ENCODE measurements around the gene TPRA1. TPM values are rescaled to one million over a fixed set of nuclear protein-coding genes. Genes with fewer than 3 reads are reported as not detected.

The TPRA1 gene
- total RNA-seq, 1 experiment from 2014 or later: 20.0 TPM

DNA sequence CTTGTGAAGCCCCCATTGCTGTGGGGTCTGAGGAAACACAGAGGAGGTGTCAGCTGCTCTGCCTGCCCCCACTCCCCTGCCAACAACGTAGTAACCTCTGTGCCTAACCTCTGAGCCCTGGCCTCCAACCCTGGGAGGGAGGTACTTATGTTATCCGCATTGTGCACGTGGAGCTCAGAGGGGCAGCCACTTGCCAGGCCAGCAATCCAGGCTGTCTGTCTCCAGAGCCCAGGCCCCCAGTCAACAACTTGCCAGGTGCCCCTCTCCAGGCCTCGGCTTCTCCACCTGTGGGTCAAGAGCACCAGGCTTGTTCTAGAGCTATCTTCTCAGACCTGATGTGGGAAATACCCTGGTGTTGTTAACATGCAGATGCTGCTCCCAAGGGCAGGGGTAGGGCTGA lies 2.7 kb downstream of the TPRA1 start:
- H3K9me3 ChIP-seq (ENCODE audit: control insufficient read depth, low read depth, low read length): no peaks in the 10 kb centered on the region
- H3K23me2 ChIP-seq (ENCODE audit: insufficient read length, low read depth, low read length, poor library complexity, severe bottlenecking): peaks cover 5% of the 10 kb centered on the region
- no peak overlapping the region for H4K91ac ChIP-seq (ENCODE audit: insufficient read length, low read depth, low read length)
- no peak overlapping the region for H3K23ac ChIP-seq (ENCODE audit: insufficient read length, low read depth, low read length)
- H3K9ac ChIP-seq (ENCODE audit: extremely low read depth, insufficient read length, low read length): no peak overlapping the region
- H3K4me2 ChIP-seq (ENCODE audit: insufficient read depth, insufficient read length, low read length): no peak overlapping the region
- peaks cover 3% of the 10 kb centered on the region for H4K20me1 ChIP-seq (ENCODE audit: control insufficient read depth, insufficient read depth, insufficient read length)
- Mint-ChIP-seq H3K36me3 (ENCODE audit: insufficient read depth in 1 of 3, low read depth in 3 of 3) (peaks cover 0 to 2% (median 2%) of the 10 kb centered on the region in 3 experiments; a peak in 2 of 7 replicates), H3K4me1 (peaks cover 21 to 22% of the 10 kb centered on the region in 2 experiments), H3K9me3 (no peaks in the 10 kb centered on the region; a peak in 1 of 5 replicates), H3K27me3 (ENCODE audit: low read depth) (peaks cover 4% of the 10 kb centered on the region), H3K27ac (no peak overlapping the region), H3K4me3 (no peak overlapping the region)
- no peak for DNase-seq
- no peak overlapping the region for H4K5ac ChIP-seq (ENCODE audit: insufficient read length, low read depth, low read length)
- no peaks in the 10 kb centered on the region for H3K27me3 ChIP-seq (ENCODE audit: insufficient read depth, low read length)
- no peak overlapping the region for H3K4ac ChIP-seq (ENCODE audit: low read depth, low read length)
- H3K56ac ChIP-seq (ENCODE audit: insufficient read length, low read depth, low read length): no peak overlapping the region
- no peaks in the 10 kb centered on the region for H3K79me2 ChIP-seq (ENCODE audit: insufficient read depth, low read length)
- H3K79me1 ChIP-seq (ENCODE audit: insufficient read depth, low read depth, low read length, poor library complexity, severe bottlenecking): no peaks in the 10 kb centered on the region
- H3K18ac ChIP-seq (ENCODE audit: insufficient read length, low read depth, low read length): no peak overlapping the region
- H2BK12ac ChIP-seq (ENCODE audit: insufficient read length, low read depth, low read length): no peak overlapping the region
- no peak overlapping the region for H2BK15ac ChIP-seq (ENCODE audit: low read depth, low read length)
- no peak overlapping the region for H3K14ac ChIP-seq (ENCODE audit: insufficient read depth, low read length)
- no peak overlapping the region for H2BK5ac ChIP-seq (ENCODE audit: insufficient read length, low read length)
- no peaks in the 10 kb centered on the region for H3K4me1 ChIP-seq (ENCODE audit: insufficient read depth, low read length)
- H3T11ph ChIP-seq (ENCODE audit: low read length): no peak overlapping the region
- no peak overlapping the region for H2BK20ac ChIP-seq (ENCODE audit: low read depth, low read length, poor library complexity, severe bottlenecking)
- no CpG with 5 or more reads among the region's 4 CpGs for WGBS (ENCODE audit: extremely low coverage, insufficient read length, low lambda C conversion rate)
- H3K27ac ChIP-seq (ENCODE audit: insufficient read length, low read depth, low read length): no peak overlapping the region
- no peak overlapping the region for H2AK5ac ChIP-seq (ENCODE audit: insufficient read length, low read length)
- TF ChIP-seq, protein P1, sequence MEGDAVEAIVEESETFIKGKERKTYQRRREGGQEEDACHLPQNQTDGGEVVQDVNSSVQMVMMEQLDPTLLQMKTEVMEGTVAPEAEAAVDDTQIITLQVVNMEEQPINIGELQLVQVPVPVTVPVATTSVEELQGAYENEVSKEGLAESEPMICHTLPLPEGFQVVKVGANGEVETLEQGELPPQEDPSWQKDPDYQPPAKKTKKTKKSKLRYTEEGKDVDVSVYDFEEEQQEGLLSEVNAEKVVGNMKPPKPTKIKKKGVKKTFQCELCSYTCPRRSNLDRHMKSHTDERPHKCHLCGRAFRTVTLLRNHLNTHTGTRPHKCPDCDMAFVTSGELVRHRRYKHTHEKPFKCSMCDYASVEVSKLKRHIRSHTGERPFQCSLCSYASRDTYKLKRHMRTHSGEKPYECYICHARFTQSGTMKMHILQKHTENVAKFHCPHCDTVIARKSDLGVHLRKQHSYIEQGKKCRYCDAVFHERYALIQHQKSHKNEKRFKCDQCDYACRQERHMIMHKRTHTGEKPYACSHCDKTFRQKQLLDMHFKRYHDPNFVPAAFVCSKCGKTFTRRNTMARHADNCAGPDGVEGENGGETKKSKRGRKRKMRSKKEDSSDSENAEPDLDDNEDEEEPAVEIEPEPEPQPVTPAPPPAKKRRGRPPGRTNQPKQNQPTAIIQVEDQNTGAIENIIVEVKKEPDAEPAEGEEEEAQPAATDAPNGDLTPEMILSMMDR (conservative IDR thresholded peaks at IDR 0.05): no peak
- no peak overlapping the region for H2BK120ac ChIP-seq (ENCODE audit: low read depth, low read length, poor library complexity, severe bottlenecking)
- H4K8ac ChIP-seq (replicated peaks; ENCODE audit: insufficient read length, low read depth, low read length): no peak overlapping the region
- H2AFZ ChIP-seq (ENCODE audit: low read length): no peak overlapping the region

All from H9 (cell line).